22Rv1 (cell line): ENCODE data around the gene CTNNA3.

Source experiments
- CTCF ChIP-seq: fragments of 450-650 bp; IDR thresholded peaks from 2 replicates; pipeline ENCODE4 v1.5.1; 2017; ENCODE audit warnings: mild to moderate bottlenecking
- ZFX ChIP-seq: fragments of 450-650 bp; IDR thresholded peaks from 2 replicates; pipeline ENCODE4 v1.6.1; 2017; ENCODE audit warnings: antibody characterized with exemption, borderline replicate concordance

GRCh38 chr10:67602268-67602950 lies 93.6 kb downstream of the CTNNA3 start:
- TF ChIP-seq CTCF = no peak
- no peak for TF ChIP-seq ZFX
